A204.1 (cell line): ENCODE measurements around the gene IGFBP4.
A peak's percentile ranks its signal among the peaks of the same experiment; 100 is the strongest.
"Not testable (repeated sequence)": the region's sequence is repeated elsewhere in the genome, so short reads cannot be mapped to it uniquely, and the experiment has no call there.

Source experiments
- FAIRE-seq: peaks from 2 replicates; lab custom pipeline; 2012; peaks lifted over from hg19 to GRCh38; lab: Jason Lieb, UNC

IGFBP4 gene

DNA sequence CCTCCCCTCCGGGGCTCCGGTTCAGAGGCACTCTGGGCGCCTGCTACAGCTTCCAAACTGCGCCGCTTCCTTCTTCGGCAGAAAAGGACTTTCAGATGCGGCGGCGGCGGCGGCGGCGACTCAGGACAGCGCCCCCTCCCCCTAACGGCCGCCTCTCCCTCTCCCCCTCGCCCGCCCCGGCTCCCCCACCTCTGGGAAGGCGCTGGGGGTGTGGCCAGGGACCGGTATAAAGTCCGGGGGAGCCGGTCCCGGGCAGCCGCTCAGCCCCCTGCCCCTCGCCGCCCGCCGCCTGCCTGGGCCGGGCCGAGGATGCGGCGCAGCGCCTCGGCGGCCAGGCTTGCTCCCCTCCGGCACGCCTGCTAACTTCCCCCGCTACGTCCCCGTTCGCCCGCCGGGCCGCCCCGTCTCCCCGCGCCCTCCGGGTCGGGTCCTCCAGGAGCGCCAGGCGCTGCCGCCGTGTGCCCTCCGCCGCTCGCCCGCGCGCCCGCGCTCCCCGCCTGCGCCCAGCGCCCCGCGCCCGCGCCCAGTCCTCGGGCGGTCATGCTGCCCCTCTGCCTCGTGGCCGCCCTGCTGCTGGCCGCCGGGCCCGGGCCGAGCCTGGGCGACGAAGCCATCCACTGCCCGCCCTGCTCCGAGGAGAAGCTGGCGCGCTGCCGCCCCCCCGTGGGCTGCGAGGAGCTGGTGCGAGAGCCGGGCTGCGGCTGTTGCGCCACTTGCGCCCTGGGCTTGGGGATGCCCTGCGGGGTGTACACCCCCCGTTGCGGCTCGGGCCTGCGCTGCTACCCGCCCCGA, at the start of gene IGFBP4:
Gene IGFBP4 (plus strand): TSS at position 255 of the 792 bp plus-strand sequence. CDS start 286 bp downstream, at position 541.
- FAIRE-seq: no peak

DNA sequence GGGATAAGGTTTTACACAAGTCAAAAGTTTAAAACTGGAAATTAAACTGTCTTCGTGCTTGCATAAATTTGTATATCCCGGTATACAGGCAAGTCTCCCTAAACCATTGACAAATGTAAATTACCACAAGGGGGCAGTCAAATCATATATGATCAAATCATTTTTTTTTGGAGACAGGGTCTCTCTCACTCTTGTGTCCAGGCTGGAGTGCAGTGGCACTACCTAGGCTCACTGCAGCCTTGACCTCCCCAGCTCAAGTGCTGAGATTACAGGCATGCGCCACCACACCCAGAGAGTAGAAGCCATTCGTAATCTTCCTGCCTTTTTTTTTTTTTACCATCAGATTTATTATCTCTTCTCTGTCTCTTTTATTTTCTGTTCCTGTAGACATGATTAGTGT, 44.1 kb upstream of the IGFBP4 start:
- FAIRE-seq: no peak

DNA sequence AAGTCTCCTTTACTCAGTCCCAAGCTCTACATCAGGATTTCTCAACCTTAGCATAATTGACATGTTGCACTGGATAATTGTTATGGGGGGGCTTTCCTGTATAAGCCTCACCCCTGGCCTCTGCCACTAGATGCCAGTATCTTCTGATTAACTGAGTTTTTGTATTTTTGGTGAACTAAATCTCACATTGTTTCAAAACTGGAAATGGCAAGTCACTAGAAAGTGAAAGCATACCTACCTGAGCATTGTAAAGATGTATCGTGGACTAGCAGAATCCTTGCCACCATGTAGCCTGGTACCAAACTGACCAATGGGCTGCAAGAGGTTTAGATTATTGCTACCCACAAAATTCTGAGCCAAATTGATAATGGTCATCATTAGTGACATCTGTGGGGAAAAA, 40.6 kb upstream of the IGFBP4 start:
- FAIRE-seq: no peak

DNA sequence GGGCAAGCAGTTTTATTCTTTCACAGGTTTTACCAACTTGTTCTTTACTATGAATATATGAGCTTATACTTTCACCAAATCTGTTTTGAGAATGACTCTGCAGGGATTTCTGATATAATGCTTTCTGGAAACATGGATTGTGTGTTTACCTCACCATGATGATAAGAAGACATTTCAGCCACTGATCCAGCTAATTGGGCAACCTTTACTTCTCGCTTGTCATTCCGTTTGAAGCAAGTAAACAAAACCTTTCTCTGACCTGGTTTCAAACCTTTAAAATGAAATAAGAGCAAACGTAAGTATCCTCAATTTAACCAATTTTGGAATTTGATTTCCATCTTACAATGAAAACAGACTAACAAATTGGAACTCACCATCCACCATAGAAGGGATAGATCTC, 39.2 kb upstream of the IGFBP4 start:
- FAIRE-seq: no peak

DNA sequence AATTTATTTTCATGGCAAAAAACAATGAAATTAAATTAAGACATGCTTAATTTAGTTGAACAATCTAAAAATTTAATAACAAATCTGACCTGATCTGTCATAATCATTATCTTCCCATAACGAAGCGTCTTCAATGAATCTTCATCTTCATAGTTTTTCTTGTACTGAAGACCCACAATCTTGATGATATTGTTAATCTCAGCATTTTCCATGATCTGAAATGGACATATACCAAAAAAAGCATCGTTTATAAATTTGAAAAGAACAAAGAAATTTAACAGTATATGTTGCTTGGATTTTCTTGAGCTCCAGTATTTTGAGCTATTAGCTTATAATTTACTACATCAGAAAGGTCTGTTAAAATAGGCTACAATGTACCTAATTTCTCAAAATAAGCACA, 35.8 kb upstream of the IGFBP4 start:
- no peak for FAIRE-seq

DNA sequence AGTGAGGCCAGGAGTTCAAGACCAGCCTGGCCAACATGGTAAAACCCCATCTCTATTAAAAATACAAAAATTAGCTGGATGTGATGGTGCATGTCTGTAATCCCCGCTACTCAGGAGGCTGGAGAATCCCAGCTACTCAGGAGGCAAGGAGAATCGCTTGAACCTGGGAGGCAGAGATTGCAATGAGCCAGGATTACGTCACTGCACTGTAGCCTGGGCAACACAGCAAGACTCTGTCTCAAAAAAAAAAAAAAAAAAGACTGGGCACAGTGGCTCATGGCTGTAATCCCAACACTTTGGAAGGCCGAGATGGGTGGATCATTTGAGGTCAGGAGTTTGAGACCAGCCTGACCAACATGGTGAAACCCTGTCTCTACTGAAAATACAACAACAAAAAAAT, 33.7 kb upstream of the IGFBP4 start:
- FAIRE-seq: not testable (repeated sequence)

DNA sequence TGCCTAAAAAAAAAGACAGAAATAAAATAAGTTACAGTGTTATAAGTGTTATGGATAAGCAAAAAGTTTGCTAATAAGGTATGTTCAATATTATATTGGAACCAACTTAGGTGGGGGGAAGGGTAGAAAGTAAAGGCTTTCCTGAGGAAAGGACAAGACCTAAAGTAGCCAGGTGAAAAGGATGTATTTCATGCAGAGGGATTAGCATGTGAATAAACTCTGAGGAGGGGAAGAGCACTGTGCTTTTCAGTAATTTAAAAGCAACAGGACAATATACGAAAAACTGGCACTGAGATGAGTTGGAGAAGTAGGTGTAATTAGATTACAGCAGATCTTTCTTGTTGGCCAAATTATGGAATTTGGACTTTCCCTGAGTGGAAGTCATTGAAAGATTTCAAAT, 33.2 kb upstream of the IGFBP4 start:
- no peak for FAIRE-seq

DNA sequence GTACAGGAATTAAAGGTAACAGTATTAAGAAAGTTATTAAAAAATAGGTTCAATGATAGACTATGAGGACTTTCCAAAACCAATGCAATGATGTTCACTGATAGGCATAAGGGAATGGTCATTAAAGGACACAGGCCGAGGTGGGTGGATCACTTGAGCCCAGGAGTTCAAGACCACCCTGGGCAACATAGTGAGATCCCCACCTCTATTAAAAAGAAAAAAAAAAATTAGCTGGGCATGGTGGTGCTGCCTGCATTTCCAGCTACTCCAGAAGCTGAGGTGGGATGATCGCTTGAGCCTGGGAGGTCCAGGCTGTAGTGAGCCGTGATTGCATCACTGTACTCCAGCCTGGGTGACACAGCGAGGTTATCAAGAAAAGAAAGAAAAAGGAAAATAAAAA, 31.4 kb upstream of the IGFBP4 start:
- no peak for FAIRE-seq

DNA sequence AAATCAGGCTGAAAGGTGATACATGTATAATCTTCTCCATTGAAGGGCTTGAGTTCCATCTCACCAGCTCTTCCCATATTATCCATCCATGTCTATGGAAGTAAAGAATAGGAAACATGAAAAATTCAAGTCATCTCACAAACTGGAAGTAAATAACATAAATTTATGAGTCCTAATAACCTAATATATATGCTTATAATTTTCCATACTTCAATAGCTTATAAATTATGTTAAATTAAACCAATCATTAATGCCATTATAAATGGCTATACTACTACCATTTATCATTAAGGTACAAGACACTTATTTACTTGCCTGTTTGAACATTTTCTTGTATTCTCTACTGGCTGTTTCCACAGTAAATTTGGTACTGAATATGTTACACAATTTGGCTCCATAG, 30.4 kb upstream of the IGFBP4 start:
- FAIRE-seq: no peak

DNA sequence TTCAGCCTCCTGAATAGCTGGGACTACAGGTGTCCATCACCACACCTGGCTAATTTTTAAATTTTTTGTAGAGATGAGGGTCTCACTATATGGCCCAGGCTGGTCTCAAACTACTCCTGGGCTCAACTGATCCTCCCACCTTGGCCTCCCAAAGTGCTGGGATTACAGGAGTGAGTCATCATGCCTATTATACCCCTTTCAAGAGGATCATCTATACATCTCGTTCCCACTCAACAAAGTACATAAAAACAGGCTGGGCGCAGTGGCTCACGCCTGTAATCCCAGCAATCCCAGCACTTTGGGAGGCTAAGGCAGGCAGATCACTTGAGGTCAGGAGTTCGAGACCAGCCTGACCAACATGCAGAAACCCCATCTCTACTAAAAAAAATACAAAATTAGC, 28.9 kb upstream of the IGFBP4 start:
- not testable (repeated sequence) for FAIRE-seq

DNA sequence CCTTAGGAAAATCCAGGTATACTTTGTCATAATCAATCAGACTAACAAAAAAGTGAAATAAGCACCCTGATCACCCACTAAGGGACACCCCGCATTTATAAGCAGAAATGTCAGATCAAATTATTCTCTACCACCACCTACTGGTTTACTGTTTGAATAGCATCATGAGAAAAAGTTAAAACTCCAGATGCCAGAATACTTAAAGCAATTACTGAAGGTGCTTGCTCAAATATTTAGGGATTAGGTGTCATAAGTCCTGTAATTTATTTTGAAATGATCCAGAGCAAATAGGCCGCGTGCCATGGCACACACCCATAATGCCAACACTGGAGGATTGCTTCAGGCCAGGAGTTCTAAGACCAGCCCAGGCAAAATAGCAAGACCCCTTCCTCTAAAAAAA, 27.9 kb upstream of the IGFBP4 start:
- no peak for FAIRE-seq

DNA sequence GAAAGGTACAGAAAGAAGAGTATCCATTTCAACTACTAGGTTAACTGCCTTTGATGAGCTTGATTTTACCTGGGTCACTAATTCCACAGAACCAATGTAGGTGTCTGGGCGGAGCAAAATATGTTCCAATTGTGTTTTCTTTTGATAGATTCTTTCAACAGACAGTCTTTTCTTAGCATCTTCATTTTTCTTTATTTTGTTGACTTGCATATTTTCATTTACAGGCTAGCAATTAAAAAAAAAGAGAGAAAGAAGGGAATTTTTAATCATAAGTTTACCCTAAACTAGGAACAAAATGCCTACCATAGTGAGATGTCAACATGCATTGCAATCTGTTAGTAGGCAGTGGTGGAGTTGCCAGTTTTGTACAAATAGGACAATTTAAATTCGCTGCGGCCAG, 26.6 kb upstream of the IGFBP4 start:
- FAIRE-seq: no peak

DNA sequence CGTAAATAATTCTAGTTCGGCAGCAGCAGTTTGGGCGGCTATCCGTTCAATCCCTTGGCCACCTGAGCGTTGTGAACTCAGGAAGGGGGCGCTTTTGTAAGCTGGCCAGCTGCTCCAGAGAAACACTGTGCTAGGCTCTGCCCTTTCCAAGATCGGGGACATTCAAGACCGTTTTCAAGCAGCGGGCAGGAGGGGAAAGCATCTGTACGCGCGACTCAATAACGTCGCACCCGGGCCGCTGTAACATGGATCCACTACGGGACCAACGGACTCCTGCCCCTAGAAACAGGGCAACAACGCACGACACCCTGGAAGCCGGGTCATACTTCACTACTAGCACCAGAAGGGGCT, 26.0 kb upstream of the IGFBP4 start:
- no peak for FAIRE-seq

DNA sequence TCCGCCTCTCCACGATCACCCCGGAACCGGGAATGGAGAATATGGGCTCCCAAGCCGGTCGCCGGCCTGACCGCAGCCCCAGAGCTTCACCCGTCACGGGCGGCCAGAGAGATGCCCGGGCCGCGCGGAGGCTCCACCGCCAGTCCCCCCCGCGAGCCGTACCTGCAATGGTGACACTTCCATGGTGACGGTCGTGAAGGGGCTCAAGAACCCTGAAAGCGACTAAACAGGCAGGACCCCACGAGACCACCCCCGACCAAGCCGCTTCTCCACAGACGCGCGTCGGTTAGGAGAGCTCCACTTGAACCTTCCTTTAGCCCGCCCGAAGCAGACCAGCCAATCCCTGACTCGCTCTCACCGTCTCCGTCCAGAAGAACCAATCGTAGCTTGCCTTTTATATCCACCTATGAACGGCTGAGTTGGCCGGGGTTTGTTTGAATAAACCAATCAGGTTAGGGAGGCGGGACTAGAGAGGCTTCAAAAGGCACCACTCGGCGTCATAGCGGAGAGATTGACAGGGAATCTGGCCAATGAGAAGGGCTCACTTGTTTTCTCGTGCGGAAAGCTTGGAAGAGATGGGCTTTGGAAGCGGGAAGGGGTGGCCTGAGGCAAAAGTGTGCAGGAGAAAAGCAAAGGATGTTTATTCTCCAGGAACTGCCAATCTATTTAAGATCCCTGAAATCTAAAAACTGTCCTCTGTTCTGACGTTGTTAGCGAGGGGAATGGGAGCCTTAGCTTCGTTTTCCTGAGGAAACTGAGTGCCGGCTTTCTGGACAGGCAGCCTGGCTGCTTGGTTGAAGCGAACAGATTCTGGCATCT, 25.4 kb upstream of the IGFBP4 start, which contains the start of gene TOP2A:
Gene TOP2A (minus strand): TSS at position 288 of the 819 bp plus-strand sequence. CDS start 105 bp downstream, at position 183.
- peak; percentile 99 for FAIRE-seq

DNA sequence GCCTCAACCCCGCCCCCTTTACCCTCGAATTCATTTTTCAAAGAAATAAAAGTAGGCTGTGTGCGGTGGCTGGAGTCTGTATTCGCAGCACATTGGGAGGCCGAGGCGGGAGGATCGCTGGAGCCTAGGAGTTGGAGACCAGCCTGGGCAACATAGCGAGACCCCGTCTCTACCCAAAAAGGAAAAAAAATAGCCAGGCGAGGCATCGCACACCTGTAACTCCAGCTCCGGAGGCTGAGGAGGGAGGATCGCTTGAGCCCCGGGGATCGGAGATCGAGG, 24.9 kb upstream of the IGFBP4 start:
- FAIRE-seq: no peak

DNA sequence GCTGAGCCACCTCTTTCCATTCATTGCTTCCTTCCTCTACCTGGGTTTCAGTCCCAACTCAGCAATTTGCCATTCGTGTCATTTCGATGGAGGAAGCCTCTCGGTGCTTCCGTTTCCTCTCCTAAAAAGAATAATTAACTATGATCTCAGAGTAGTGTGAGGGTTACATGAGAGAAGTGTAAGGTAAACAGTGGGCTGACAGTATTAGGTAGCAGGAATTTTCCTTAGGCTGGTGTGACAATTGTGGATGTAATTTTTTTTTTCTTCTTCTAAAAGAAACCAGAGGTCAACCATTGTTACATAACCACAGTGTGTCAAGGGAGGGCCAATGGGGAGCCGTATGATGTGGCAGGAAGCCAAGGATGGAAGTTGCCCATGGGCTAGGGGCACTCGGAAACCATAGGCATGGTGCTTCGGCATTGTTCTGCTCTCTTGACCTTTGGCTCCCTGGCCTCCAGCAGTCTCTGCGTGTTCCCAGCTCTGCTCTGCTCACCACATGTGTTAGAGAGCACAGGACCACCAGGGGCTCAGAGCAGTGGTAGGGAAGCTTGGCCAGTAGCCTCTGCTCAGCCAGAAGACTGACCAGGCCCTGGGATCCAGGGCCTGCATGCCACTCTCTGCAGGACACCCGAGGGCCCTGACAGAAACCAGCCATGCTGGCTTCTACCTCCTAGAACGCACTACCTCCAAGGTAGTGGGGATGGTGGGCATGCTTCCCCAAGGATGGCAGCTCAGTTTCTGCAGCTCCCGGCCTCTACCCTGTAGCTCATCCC, 23.5 kb upstream of the IGFBP4 start:
- no peak for FAIRE-seq

DNA sequence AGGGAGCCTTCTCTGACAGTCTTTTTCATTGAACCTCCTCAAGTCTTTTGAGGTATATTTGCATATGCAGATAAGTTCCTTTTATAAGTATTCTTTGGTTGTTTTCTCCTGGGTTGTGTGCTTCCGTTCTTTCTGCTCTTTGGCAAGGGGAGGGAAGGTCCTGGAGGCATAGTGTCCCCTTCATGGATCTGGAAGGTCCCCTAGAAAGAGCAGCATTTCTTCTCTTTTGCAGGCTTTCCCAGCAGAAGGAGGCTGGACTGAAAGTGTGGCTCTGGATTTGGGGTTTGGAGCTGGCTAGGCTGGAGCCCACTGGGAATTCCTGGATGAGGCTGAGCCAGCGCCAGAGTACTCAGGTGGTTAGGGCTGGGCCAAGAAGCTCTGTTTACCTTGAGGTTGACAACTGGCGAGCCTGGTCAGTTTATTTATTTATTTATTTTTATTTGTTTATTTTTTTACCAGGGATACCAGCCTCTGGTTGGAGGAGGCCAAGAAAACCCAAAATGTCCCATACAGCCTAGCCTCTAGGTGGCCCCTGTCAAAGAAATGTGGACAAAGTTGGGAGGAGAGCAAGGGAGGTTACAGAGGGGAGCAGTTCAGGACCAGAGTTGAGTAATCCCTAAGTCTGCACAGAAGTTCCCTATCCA, 20.1 kb upstream of the IGFBP4 start:
- FAIRE-seq: no peak

DNA sequence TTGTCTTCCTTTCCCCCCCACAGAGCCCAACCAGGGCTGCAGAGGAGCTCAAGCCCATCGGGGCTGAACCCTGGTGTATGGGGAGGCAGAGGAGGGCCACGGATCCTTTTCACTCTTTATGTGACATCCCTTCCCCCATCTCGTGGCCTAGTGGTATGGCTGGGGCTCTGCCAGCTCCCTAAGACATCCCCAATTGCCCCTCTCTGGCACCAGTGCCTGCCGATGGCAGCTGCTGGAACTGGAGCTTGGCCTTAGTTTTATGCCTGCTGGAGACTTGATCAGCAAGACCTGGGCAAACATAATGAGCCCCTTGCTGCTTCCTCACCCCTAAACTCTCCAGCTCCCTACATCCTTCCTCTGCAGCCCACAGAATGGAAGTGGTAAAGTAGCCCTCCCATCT, 17.5 kb upstream of the IGFBP4 start:
- FAIRE-seq: no peak

DNA sequence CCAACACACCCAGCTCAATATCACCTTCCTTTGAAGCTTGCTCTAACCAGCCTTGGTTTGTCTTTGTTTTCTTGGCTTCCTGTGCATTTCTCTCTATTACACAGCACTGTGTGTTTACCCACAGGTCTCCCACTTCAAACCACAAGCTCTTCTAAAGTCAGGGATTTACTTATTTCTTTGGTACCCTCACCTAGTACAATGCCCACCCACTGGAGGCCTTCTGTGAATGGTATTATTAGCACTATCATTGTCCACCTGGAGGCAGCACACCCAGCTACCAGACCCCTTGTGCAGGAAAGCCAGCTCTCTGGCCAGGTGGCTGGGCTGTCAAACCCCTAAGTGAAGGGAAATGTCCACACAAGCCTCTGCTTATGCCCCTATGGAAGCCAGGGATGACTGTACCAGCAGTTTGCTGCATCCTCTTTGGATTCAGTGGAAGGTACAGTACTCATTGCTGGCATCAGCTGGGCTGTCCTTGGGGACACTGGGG, 16.2 kb upstream of the IGFBP4 start:
- no peak for FAIRE-seq

DNA sequence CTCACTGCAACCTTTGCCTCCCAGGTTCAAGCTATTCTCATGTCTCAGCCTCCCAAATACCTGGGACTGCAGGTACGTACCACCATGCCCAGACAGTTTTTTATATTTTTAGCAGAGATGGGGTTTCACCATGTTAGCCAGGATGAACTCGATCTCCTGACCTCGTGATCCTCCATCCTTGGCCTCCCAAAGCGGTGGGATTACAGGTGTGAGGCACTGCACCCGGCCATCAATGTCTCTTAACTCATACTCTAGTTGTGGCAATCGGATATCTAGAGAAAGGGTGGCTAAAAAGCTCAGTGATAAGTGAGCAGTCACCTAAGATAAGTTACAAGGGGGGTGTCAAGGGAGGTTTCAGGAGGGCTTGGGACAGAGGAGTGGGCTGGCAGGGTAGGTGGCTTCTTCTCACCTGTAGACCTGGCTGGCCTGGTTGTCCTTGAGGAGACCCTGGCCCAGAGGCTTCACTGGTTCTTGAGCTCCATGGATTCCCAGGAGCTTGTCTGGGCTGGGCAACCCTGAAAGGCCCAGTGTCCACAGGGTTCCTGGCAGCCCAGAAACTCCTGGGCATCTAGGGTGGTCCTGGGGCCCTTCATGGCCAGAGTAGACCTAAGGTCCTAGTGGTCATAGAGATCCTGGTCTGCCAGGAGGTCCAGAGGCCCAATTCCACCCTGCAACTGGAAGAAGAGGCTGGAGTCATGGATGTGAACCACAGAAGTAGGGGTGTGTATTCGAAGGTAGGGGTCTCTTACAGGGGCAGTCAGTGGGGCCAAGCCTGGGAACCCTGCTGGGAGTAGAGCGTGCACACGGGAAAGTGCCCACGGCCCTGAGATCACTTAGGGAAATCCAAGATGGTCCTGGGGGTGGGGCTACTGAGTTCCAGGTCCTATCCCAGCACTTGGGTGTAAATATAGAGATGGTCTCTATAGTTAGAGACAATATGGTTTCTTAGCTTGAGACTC, 12.7 kb upstream of the IGFBP4 start:
- no peak for FAIRE-seq

DNA sequence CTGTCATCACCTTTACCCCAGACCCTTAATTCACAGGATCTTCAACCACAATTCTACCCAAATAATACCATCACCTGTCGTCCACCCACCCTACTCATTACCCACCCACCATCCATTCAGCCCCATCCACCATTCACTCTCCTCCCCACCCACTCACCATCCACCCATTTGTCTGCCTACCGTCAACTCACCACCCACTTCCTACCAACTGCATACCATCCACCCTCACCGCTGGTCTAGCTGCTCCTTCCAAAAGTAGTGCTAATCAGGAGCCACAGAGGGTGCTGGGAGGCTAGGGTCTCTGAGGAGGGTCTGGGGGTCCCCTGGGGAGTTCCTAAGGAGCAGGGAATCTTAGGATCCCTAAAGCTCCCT, 12.0 kb upstream of the IGFBP4 start:
- FAIRE-seq: no peak
